EL (cell line): ENCODE measurements around the gene PRPF40B.
"Not testable (repeated sequence)": the region's sequence is repeated elsewhere in the genome, so short reads cannot be mapped to it uniquely, and the experiment has no call there.

Source experiments
- DNase-seq: peaks from one replicate; pipeline ENCODE4 v3.0.0-alpha.2; 2016

The PRPF40B gene

DNA sequence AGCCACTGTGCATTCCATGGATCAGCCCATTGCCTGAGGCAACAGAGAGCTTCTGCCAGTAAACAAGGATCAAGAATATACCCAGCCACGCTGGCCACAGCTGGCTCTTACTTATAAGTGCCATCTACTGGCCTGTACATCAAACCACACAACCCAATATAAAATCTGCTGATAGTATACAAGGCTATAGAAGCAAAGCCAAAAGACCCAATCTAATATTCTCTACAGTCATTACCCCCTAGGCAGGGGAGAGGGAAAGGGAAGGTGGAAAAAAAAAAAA is 13.5 kb upstream of the PRPF40B start:
- peak; percentile 68 for DNase-seq

DNA sequence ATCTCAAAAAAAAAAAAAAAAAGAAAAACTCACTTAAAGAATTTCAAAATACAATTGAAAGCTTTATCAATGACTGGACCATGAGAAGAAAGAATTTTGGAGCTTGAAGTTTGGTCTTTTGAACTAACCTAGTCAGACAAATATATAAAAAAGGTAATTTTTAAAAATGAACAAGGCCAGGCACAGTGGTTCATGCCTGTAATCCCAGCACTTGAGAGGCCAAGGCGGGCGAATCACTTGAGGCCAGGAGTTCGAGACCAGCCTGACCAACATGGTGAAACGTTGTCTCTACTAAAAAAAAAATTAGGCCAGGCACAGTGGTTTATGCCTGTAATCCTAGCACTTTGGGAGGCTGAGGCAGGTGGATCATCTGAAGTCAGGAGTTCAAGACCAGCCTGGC is 12.6 kb upstream of the PRPF40B start:
- DNase-seq: not testable (repeated sequence)

DNA sequence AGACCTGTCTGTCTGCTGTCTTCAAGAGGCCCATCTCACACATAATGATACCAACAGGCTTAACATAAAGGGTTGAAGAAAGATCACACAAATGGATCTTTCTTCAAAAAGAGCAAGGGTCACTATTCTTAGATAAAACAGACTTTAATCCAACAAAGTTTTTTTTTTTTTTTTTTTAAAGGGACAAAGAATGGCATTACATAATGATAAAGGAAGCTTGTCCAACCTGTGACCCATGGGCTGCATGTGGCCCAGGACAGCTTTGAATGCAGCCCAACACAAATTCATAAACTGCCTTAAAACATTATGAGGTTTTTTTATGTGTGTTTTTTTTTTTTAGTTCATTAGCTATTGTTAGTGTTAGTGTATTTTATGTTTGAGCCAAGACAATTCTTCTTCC is 11.2 kb upstream of the PRPF40B start:
- DNase-seq: no peak

DNA sequence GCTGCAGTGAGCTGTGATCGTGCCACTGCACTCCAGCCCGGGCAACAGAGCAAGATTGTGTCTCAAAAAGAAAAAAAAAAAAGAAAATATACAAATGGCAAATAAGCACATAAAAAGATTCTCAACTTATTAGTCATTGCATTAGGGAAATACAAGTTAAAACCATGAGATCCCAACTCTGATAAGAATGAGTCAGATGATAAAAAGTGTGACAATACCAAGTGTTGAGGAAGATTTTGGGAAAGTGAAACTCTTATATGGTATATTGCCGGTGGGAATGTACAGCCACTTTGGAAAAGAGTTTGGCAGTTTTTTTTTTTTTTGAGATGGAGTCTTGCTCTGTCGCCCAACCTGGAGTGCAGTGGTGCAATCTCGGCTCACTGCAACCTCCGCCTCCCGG is 7.6 kb upstream of the PRPF40B start:
- DNase-seq: peak; percentile 76

DNA sequence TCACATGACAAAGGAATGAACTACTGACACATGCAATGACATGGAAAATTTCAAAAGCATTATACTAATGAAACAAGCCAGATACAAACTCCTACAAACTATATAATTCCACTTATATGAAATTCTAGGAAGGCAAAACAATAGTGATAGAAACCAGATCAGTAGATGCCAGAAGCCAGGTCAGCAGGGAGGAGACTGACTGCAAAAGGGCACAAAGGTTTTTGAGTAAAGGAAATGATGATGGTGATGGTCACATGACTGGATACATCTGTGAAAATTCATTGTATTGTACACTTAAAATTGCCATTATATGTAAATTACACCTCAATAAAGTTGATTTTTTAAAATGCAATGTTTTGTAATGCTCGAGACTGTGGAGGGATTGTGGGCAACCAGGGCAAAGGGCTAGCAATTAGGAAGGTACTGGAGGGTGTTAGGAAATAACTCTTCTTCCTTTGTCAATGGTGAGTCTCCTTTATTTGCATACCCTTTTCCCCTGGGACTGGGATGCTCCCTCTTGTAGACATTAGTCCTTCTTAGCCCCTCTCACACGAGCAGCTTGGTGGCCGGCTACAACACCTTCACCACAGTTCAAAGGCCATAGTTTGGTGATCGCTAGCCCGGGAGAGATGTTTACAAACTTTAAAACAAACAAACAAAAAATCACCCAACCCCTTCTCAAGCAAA is 6.7 kb upstream of the PRPF40B start:
- no peak for DNase-seq

DNA sequence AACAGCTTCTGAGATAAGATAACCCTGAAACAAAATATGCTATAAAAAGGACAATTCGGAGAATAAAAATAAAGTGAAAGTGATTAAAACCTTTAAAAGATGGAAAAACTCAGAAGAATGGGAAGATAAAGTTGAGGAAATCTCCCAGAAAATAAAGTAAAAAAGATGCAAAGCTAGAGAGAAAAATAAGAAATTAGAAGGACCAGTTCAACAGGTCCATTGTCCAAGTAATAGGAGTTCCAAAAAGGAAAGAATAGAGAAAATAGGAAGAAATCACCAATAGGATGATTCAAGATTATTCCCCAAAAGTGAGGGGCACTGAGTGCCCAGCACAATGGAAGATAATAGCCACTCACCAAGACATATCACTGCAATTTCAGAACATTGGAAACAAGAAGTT is 4.8 kb upstream of the PRPF40B start:
- no peak for DNase-seq

DNA sequence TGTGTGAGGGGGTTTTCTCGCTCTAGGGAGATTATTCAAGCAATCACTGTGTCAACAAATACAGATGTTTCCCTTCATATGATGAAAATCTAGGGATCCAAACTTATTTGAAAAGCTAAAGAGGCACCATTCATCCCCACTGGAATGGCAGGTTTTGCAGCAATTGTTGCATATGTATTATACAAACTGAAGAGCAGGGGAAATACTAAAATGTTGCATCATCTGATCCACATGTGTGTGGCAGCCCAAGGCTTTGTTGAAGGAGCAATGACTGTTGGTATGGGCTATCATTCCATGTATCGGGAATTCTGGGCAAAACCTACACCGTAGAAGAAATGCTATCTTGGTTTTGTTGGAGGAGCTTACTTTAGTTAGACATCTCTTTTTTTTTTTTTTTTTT is 4.1 kb upstream of the PRPF40B start:
- no peak for DNase-seq

DNA sequence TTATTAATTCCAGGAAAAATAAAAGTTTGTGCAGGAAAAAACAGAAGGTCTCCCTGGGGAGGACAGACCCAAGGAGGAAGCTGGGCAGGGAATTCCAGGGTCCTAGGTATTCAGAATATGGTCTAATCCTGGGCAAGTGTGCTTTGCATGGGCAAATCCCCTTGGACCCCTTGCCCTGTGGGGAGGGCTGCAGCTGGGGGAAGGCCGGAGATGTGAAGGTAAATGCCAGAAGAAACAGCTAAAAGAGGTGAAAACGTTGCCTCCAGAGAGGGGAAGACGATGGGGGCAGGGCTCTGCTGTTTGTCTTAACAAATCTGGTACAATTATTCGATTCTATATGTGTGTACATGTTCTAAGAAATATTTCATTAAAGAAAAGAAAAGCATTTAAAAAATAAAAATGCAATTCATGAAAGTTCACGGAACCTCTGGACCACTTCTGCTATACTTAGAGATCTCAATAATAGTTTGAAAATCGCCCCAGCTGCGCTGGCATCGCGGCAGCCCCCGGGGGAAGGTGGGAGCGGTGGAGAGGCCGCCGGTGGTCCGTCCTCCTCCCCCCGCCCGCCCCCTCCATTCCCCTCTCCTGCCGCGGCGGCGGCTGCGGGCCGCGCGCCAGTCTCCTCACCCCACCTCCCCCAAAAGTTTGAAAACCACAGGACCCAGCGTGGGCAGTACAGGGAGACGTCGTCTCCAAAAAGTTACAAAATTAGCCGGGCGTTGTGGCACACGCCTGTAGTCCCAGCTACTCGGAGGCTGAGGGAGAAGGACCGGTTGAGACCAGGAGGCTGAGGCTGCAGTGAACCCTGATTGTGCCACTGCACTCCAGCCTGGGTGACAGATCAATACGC is 1.5 kb upstream of the PRPF40B start:
- peak; percentile 40 for DNase-seq

DNA sequence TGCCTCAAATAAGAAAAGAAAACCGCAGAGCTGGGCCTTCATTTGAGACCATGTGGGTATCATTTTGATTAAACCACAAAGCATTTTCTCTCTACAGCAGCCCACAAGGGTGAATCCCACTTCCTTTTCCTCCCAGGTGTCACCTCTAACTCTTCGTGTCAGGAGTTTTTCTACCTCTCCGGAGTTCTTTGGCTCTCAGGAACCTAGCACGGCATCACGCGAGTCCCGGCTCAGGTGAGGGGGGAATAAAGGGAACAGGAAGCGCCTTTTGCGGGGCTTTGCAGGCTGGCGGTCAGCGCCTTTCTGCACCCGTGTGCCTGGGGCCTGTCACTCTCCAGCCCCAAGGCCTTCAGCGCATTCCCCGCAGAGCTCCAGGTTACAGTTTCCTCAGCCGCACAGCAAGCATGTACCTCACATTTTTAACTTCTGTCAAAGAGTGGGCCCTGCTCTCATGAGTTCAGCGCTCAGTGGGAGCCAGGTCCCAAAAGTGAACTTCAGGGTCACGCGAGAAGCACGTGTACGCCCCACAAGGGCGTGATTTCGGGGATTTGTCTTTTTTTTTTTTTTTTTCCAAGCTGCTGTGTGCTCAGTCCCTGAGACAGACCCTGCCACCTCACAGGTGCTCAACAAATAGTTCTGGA is 740 bp upstream of the PRPF40B start:
- DNase-seq: no peak

DNA sequence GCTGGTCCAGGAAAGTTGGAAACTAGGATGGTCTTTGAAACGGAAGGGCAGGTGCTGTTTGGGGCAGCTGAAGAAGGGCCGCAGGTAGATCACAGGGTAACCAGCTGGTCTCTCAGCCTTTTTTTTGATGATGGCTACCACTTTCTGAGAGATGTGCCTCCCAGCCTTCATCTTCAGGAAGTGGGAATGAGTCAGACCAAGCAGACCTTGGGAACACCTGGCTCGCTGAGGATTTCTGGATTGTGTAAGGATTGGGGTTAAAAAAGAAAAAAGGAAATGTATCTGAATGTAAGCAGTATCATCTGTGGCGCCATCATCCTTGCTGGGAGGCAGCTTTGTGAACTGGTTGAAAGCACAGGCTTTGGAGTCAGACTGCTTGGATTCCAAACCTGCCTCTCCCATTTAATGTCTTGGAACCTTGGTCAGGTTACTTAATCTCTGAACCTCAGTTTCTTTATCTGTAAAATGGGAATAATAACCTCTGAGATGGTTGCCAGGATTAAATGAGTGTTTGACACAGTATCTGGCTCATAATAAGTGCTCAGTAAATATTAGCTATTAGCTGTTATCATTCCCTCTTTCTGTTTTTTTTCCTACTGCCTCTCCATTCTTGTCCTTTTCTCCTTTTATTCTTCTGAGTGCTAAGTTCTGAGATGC is 1.7 kb downstream of the PRPF40B start:
- peak; percentile 39 for DNase-seq

DNA sequence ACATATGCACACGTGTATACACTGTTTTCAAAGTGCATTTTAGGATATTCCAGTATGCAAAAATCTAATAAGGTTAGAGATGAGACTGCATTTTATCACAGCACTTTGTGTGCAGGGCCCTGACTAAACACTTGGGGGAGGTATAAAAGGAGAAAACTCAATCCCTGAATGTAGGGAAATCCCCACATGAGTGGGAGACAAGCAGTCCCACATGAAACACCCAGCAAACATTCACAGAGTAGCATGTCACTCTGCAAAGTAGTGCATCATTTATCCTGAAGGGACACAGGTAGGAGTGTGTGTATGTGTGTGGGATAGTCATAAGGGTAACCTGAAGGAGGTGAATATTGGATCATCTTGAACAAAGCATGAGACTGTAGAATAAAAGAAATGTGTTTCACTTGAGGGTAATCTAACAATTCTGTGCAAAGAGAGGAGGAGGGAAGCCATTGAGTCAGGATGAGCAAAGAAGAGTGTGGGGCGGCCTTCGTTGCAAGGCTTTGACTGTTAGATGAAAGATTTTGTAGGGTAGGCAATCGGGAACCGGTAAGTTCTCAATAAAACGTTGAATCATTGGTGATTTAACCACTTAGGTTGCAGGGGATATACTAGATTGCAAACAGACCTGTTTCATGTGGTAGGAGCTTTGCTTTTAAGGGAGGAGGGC is 2.9 kb downstream of the PRPF40B start:
- peak; percentile 23 for DNase-seq

DNA sequence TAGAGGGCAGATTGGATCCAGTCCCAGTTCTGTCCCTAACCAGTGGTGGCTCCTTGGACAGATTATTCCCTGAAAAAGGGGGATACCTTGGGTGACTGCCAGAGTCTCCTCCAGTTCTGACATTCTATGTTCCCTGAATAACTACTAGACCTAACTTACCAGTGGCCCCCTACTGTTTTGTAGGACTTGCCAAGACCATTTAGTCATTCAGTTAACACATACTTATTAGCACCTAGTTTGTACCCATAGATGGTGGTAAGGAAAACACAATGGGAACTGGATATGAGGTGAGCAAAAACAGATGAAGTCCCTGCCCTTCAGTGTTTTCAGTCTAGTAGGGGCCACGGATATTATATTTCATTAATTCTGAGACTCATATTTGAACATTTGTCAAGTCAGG is 3.5 kb downstream of the PRPF40B start:
- no peak for DNase-seq

DNA sequence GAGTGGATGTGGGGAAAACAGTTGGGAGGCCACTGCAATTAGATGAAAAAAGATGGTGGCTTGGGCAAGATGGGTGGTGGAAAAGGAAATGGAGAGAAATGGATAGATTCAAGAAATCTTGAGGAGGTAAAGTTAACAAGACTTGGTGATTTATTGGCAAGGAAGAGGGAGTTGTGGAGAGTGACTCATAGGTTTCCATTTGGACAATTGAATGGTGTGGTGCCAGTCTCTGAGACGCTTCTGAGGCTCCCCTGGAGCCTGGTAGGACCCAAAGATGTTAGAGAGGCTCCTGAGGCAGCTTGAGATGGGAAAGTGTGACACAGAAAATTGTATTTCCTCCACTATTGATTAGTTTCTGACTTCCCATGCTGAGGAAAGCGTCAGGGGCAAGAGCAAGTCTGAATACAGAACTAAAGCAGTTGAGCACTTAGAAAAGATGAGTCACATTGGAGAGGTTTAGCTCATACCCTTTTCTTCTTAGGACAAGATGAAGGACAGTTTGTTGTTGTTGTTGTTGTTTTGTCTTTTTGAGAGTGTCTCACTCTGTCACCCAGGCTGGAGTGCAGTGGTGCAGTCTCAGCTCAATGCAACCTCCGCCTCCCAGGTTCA is 4.5 kb downstream of the PRPF40B start:
- DNase-seq: peak; percentile 63

DNA sequence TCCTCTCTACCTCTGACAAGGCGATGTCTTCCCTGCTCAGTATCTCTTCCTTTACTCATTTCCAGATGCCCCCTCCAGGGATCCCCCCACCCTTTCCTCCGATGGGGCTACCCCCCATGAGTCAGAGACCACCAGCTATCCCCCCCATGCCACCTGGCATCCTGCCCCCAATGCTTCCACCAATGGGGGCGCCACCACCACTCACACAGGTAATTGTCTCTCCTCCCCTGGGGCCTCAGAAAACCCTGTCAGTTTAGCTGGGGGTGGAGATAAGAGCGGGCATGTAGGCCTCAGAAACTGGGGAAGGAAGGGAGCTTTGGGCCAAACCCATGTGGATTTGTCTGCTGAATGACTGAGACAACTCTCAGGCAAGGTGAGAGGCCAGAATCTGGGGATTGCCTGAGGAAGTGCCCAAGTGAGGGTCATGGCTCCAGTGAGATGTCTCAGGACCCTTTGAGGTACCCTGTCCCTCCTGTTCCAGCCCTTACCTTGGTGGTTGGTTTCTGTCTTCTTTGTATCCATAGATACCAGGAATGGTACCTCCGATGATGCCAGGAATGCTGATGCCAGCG is 8.1 kb downstream of the PRPF40B start:
- no peak for DNase-seq

DNA sequence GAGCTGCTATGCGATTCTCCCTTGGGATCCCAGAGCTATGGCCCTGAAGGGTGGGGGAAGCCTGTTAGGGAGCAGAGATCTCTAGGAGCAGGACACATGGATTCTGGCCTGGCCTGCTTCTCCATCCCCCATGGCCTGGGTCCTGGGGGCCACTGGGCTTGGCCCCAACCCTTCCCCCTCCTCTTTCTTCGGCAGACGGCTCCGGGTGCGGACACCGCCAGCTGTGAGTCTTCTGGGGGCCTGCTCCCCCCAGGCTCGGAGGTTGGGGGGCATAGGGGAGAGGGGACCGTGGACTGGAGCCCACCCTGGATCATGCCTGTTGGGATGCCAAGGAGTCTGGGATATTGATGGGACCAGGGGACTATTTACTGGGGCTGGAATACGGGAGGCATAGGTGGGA is 9.0 kb downstream of the PRPF40B start:
- no peak for DNase-seq

DNA sequence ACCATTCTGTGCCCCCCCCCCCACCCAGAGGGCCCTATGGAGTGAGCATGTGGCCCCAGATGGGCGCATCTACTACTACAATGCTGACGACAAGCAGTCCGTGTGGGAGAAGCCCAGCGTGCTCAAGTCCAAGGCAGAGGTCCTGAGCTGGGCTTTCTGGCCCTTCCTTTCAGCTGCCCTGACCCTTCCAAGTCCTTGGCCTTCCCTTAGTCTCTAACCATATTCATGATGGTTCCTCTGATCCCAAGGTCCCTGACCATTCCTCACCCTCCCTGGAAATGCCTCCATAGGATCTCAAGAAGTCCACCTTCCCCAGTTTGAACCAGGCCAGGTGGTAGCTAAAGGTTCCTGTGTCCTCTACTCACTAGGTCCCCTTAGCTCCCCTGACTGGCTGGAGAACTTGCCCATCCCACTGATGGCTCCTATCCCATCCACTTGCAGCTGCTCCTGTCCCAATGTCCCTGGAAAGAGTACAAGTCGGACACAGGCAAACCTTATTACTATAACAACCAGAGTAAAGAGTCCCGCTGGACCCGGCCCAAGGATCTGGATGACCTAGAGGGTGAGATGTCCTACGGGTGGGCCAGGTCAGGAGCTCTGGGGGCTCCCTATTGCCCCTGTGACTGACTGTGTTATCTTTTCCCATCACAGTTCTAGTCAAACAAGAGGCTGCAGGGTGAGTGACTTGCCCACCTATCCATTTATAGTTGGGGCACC is 9.8 kb downstream of the PRPF40B start:
- no peak for DNase-seq

DNA sequence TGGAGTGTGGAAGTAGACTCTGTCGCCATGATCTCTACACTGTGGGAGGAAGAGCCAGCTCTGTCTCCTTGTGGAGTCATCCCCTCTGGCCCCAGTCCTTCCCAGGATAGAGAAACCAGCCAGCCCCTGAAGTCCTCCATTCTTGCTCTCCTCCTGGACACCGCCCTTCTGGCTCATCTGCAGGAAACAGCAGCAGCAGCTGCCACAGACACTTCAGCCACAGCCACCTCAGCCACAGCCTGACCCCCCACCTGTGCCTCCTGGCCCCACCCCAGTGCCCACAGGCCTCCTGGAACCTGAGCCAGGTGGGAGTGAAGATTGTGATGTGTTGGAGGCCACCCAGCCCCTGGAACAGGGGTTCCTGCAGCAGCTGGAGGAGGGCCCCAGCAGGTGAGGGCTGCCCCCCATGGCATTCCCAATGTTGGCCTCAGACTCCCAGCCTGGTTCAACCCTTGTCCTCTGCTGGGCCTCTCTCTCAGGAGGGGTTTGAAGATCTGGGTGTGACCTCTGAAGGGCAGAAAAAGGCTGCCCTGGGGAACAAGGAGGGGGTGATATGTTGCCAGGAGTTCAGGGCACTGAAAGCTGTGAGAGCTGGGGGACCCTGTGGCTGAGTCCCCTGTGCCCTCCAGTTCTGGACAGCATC is 10.5 kb downstream of the PRPF40B start:
- DNase-seq: no peak

DNA sequence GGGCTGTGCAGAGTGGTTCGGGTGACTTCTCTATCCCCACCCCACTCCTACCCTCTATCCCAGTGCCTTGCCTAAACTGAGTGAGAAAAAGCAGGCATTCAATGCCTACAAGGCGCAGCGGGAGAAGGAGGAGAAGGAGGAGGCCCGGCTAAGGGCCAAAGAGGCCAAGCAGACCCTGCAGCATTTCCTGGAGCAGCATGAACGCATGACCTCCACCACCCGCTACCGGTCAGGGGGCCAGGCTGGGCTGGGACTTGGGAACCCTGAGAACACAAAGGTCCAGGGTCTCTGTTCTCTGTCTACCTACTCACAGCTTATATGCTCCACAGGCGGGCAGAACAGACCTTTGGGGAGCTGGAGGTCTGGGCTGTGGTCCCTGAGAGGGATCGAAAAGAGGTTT is 11.7 kb downstream of the PRPF40B start:
- no peak for DNase-seq

DNA sequence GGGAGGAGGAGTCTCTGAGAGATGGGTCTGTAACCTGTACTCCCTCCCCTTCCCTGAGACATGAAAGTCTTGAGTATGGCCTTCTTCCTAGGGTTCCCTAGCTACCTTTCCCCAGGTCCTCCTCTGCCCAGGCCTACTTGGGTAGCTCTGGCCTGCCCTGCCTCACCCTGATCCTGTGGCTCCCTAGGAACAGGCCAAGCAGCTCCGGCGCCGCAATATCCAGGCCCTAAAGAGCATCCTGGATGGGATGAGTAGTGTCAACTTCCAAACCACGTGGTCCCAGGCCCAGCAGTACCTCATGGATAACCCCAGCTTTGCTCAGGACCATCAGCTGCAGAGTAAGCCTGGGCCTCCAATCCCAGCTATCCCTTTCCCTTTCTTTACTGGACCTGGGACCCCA is 12.3 kb downstream of the PRPF40B start:
- DNase-seq: no peak

DNA sequence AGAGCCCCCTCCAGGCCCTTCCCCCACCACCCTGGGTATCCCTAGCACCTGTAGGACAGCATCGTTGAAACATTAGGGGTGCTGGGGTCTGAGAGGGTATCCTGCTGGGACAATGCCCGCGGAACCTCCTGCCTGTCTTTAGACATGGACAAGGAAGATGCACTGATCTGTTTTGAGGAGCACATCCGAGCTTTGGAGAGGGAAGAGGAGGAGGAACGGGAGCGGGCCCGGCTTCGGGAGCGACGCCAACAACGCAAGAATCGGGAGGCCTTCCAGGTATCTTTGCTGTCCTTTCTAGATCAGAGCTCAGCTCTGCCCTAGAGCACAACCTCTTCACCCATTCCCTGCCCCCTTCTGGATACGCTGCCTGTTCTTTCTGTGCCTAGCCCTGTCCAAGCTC is 13.2 kb downstream of the PRPF40B start:
- no peak for DNase-seq
